WTC11 (cell line): ENCODE measurements around the gene DLG5. TPM values are rescaled to one million over a fixed set of nuclear protein-coding genes. Genes with fewer than 3 reads are reported as not detected.

Experiments
- ATAC-seq: fragments of 200-7000 bp; cut with Tn5 transposase; 2 replicates; pipeline ENCODE4 v1.10.0; 2021; ENCODE audit warnings: mild to moderate bottlenecking, moderate library complexity
- CTCF ChIA-PET: fragments of 300-600 bp; sonication (Branson Sonifier 250); formaldehyde crosslinking; loops from one replicate; lab custom pipeline; 2021; ENCODE audit warnings: antibody characterized with exemption; lab: Charles Lee
- POLR2A ChIA-PET: fragments of 350-600 bp; sonication (Branson Sonifier 250); formaldehyde crosslinking; loops from one replicate; lab custom pipeline; 2021; ENCODE audit warnings: antibody characterized with exemption; lab: Charles Lee
- DNase-seq: peaks from one replicate; pipeline ENCODE4 v3.0.0; 2021; ENCODE audit warnings: low spot score
- H3K27ac Mint-ChIP-seq: 2 replicates; pipeline ENCODE4 v1.8.0; 2021; ENCODE audit warnings: mixed read lengths
- H3K27me3 Mint-ChIP-seq: 2 replicates; pipeline ENCODE4 v1.8.0; 2021; ENCODE audit warnings: low read depth, mild to moderate bottlenecking, moderate library complexity, mixed read lengths
- H3K36me3 Mint-ChIP-seq: 2 replicates; pipeline ENCODE4 v1.8.0; 2021; ENCODE audit warnings: mixed read lengths
- H3K4me1 Mint-ChIP-seq: 2 replicates; pipeline ENCODE4 v1.8.0; 2022; ENCODE audit warnings: mixed read lengths
- H3K4me3 Mint-ChIP-seq: 2 replicates; pipeline ENCODE4 v1.8.0; 2021; ENCODE audit warnings: mild to moderate bottlenecking, moderate library complexity, mixed read lengths
- H3K9me3 Mint-ChIP-seq: 2 replicates; pipeline ENCODE4 v1.8.0; 2021; ENCODE audit warnings: mixed read lengths
- ATF1 ChIP-seq: sonication (generic); formaldehyde crosslinking; IDR thresholded peaks from 2 replicates; pipeline ENCODE4 v1.8.1; 2023; ENCODE audit warnings: mild to moderate bottlenecking, moderate library complexity, missing genetic modification reagents
- ATF6 ChIP-seq: sonication (generic); formaldehyde crosslinking; IDR thresholded peaks from 2 replicates; pipeline ENCODE4 v1.8.1; 2023; ENCODE audit warnings: mild to moderate bottlenecking, missing genetic modification reagents
- CBFB ChIP-seq: sonication (generic); formaldehyde crosslinking; IDR thresholded peaks from 2 replicates; pipeline ENCODE4 v1.8.1; 2022; ENCODE audit warnings: mild to moderate bottlenecking, low read depth, missing genetic modification reagents
- CREB1 ChIP-seq: sonication (generic); formaldehyde crosslinking; IDR thresholded peaks from 2 replicates; pipeline ENCODE4 v1.8.0; 2023; ENCODE audit warnings: mild to moderate bottlenecking, missing genetic modification reagents
- FOXP1 ChIP-seq: sonication (generic); formaldehyde crosslinking; IDR thresholded peaks from 2 replicates; pipeline ENCODE4 v1.8.0; 2022; ENCODE audit warnings: missing genetic modification reagents, mild to moderate bottlenecking, moderate library complexity, borderline replicate concordance
- IRF1 ChIP-seq: sonication (generic); formaldehyde crosslinking; IDR thresholded peaks from 2 replicates; pipeline ENCODE4 v1.8.0; 2023; ENCODE audit warnings: missing genetic modification reagents
- IRF2 ChIP-seq: sonication (generic); formaldehyde crosslinking; IDR thresholded peaks from 2 replicates; pipeline ENCODE4 v1.8.0; 2022; ENCODE audit warnings: low read depth, missing genetic modification reagents, borderline replicate concordance
- JAZF1 ChIP-seq: fragments of 250-450 bp; sonication (Bioruptor Pico); IDR thresholded peaks from 2 replicates; pipeline ENCODE4 v1.9.0; 2021; ENCODE audit warnings: moderate library complexity, mild to moderate bottlenecking, inconsistent platforms
- MLX ChIP-seq: sonication (generic); formaldehyde crosslinking; IDR thresholded peaks from 2 replicates; pipeline ENCODE4 v1.8.1; 2023; ENCODE audit warnings: mild to moderate bottlenecking, missing genetic modification reagents, moderate library complexity
- PRDM15 ChIP-seq: sonication (generic); formaldehyde crosslinking; IDR thresholded peaks from 2 replicates; pipeline ENCODE4 v1.8.0; 2022; ENCODE audit warnings: missing genetic modification reagents
- SOX15 ChIP-seq: fragments of 250-450 bp; sonication (Bioruptor Pico); IDR thresholded peaks from 2 replicates; pipeline ENCODE4 v1.9.0; 2021; ENCODE audit warnings: mild to moderate bottlenecking
- USF1 ChIP-seq: sonication (generic); formaldehyde crosslinking; IDR thresholded peaks from 2 replicates; pipeline ENCODE4 v1.8.0; 2022; ENCODE audit warnings: mild to moderate bottlenecking, missing genetic modification reagents
- ZNF396 ChIP-seq: fragments of 250-450 bp; sonication (Bioruptor Pico); IDR thresholded peaks from 2 replicates; pipeline ENCODE4 v1.8.0; 2021; ENCODE audit warnings: mild to moderate bottlenecking, moderate library complexity, borderline replicate concordance
- total RNA-seq: library from RNA; stranded (reverse); gene quantifications from 3 replicates; pipeline ENCODE4 v1.2.3, GENCODE V29; 2021
- TF ChIP-seq, protein P1 (sequence below): sonication (generic); formaldehyde crosslinking; conservative IDR thresholded peaks from 2 replicates; pipeline ENCODE4 v1.8.1; 2022; ENCODE audit warnings: mild to moderate bottlenecking, missing genetic modification reagents

The DLG5 gene
- total RNA-seq, 1 experiment from 2014 or later = 65.5 TPM

- no peak for TF ChIP-seq SOX15 (CRISPR knock-in tag)
- TF ChIP-seq PRDM15 = no peak
- no peak for TF ChIP-seq ATF1 (CRISPR knock-in tag)
- no peak for TF ChIP-seq CBFB (CRISPR knock-in tag)
- no peak for TF ChIP-seq MLX
- TF ChIP-seq FOXP1 (CRISPR knock-in tag) = no peak
These were observed 13.0 kb upstream of the DLG5 start (continued) for GRCh38 chr10:77939561-77940001.

DNA sequence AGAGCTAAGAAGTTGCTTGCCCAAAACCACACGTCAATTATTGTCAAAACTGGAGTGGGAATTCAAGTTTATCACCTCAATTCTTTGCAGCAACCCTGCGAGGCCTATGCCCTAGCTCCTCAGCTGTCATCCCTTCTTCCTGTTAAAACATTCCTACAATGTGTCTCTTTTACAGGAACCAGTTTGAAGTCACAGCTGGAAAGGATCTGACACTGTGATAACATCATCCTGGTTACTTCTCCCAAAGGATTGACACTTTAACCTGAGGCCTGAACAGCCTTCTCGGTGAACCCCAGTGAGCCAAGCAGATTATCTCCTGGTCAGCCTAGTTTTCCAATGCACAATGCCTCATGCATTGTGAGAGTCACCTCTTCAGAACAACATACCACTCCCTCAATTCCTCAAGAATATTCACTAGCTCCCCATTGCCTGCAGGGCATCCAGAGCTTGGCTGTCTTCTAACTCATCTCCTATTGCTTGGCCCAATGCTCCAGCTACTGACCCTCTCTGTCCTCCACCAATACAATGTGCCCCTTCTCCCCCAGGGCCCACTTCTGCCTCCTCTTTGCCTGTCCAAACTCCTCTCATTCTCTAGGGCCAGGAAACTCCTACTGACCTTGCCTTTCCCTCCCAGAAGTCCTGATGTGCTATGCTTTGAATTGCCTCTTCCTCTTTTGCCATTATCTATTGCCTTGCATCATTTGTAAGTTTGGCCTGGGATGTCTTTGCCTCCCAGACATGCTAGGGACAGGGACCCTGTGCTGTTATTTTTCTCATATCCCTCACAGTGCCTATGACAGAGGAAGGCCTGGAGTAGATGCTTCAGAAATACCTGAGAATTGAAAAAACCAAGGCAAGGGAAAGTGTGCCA is 10.4 kb upstream of the DLG5 start:
- ATAC-seq (no peak), DNase-seq (no peak)
- no peak for TF ChIP-seq JAZF1 (CRISPR knock-in tag)
- TF ChIP-seq ZNF396 (CRISPR knock-in tag) = no peak
- no peak for TF ChIP-seq SOX15 (CRISPR knock-in tag)
- no peak for TF ChIP-seq FOXP1 (CRISPR knock-in tag)
- TF ChIP-seq ATF6 (CRISPR knock-in tag) = no peak
- no peak for TF ChIP-seq USF1 (CRISPR knock-in tag)
- no peak for TF ChIP-seq IRF2 (CRISPR knock-in tag)
- TF ChIP-seq CREB1 = no peak
- no peak for TF ChIP-seq IRF1 (CRISPR knock-in tag)
- TF ChIP-seq, protein P1, sequence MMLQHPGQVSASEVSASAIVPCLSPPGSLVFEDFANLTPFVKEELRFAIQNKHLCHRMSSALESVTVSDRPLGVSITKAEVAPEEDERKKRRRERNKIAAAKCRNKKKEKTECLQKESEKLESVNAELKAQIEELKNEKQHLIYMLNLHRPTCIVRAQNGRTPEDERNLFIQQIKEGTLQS (CRISPR knock-in tag) = no peak
- Mint-ChIP-seq H3K27me3 (peaks cover 3% of the 10 kb centered on the region), H3K9me3 (no peaks in the 10 kb centered on the region), H3K36me3 (no peaks in the 10 kb centered on the region), H3K4me1 (peaks cover 33% of the 10 kb centered on the region), H3K4me3 (no peak overlapping the region), H3K27ac (peak overlapping the region; percentile 2; the same call in 1 of the 2 replicates)
- ChIA-PET CTCF (interaction anchor here (0.6 to 1.3 kb wide), 4 partner anchors 36 to 1553 kb away, joined by 3 to 4 read pairs (median 4); no protein-coding TSS in a partner anchor), POLR2A (interaction anchor here (0.6 kb wide), 1 partner anchor 42 kb away, joined by 3 read pairs; no protein-coding TSS in a partner anchor)
